GM12878 (cell line): ENCODE measurements around the gene ABCC9. TPM values are rescaled to one million over a fixed set of nuclear protein-coding genes. Genes with fewer than 3 reads are reported as not detected.

Experiments
- ATAC-seq: fragments of 200-7000 bp; cut with Tn5 transposase; 3 replicates; pipeline ENCODE4 v1.9.1; 2020; ENCODE audit warnings: mild to moderate bottlenecking, moderate library complexity
- BruUV-seq: library from RNA; stranded (reverse); fragments of 400-500 nt; replicated peaks from 2 replicates; lab custom pipeline; 2021; lab: Mats Ljungman, UMichigan
- CTCF ChIA-PET: fragments of 300-600 bp; sonication (Branson Sonifier 250); formaldehyde crosslinking; extraction: SDS; loops from one replicate; lab custom pipeline; 2021; ENCODE audit warnings: inconsistent platforms; lab: Yijun Ruan, JAX
- POLR2A ChIA-PET: fragments of 350-600 bp; formaldehyde crosslinking; extraction: SDS; loops from one replicate; lab custom pipeline; 2021; ENCODE audit warnings: inconsistent platforms; lab: Charles Lee
- RAD21 ChIA-PET: fragments of 300-600 bp; sonication (Branson Sonifier 250); formaldehyde crosslinking; loops from one replicate; lab custom pipeline; 2023; ENCODE audit warnings: antibody characterized with exemption; ENCODE audit not compliant: unreplicated experiment; lab: Charles Lee
- SMC1A ChIA-PET: fragments of 300-600 bp; sonication (Branson Sonifier 250); formaldehyde crosslinking; loops from one replicate; lab custom pipeline; 2023; ENCODE audit not compliant: unreplicated experiment, uncharacterized antibody; lab: Charles Lee
- DNase-seq: peaks from one replicate; pipeline ENCODE4 v3.0.0-alpha.2; 2011; ENCODE audit warnings: low read depth, low spot score
- FAIRE-seq: peaks from 3 replicates; lab custom pipeline; 2011; peaks lifted over from hg19 to GRCh38; lab: Jason Lieb, UNC
- H2AFZ ChIP-seq: 2 replicates; pipeline ENCODE4 v1.6.0; 2011; ENCODE audit warnings: low read depth, low read length, control low read depth; ENCODE audit not compliant: control insufficient read depth
- H3K27ac ChIP-seq: 2 replicates; pipeline ENCODE4 v1.5.1; 2011; ENCODE audit warnings: control low read depth; ENCODE audit not compliant: control insufficient read depth, insufficient read depth
- H3K27me3 ChIP-seq, 2 experiments: replicated peaks in 1 of 2; 2 replicates each; pipeline versions ENCODE4 v1.6.0 to v1.6.1; 2011; ENCODE audit warnings: low read length in 1 of 2; ENCODE audit not compliant: control insufficient read depth in 2 of 2, insufficient read depth in 2 of 2
- H3K36me3 ChIP-seq, 2 experiments: 2 replicates each; pipeline ENCODE4 v1.5.1; 2011; ENCODE audit warnings: low read length in 1 of 2; ENCODE audit not compliant: control insufficient read depth in 2 of 2, insufficient read depth in 2 of 2
- H3K4me1 ChIP-seq: 2 replicates; pipeline ENCODE4 v1.6.1; 2011; ENCODE audit warnings: mild to moderate bottlenecking, low read length, moderate library complexity, mixed read lengths; ENCODE audit not compliant: control insufficient read depth, insufficient read depth
- H3K4me2 ChIP-seq: 2 replicates; pipeline ENCODE4 v1.6.0; 2011; ENCODE audit warnings: control low read depth; ENCODE audit not compliant: control insufficient read depth, insufficient read depth
- H3K4me3 ChIP-seq: fragments of 200-600 bp; sonication (generic); 2 replicates; pipeline ENCODE4 v1.5.1; 2016
- H3K79me2 ChIP-seq: 2 replicates; pipeline ENCODE4 v1.6.0; 2011; ENCODE audit warnings: low read length; ENCODE audit not compliant: control insufficient read depth, insufficient read depth
- H3K9ac ChIP-seq: 2 replicates; pipeline ENCODE4 v1.8.0; 2011; ENCODE audit warnings: low read length, control low read depth, mixed read lengths; ENCODE audit not compliant: control insufficient read depth, insufficient read depth
- H3K9me3 ChIP-seq: replicated peaks from 3 replicates; pipeline ENCODE4 v1.5.1; 2011; ENCODE audit warnings: mild to moderate bottlenecking, low read length; ENCODE audit not compliant: control insufficient read depth, insufficient read depth
- H4K20me1 ChIP-seq: 2 replicates; pipeline ENCODE4 v1.6.0; 2011; ENCODE audit not compliant: control insufficient read depth, insufficient read depth
- BACH1 ChIP-seq: fragments of 450-650 bp; IDR thresholded peaks from 2 replicates; pipeline ENCODE4 v1.6.1; 2017; ENCODE audit warnings: mild to moderate bottlenecking, borderline replicate concordance
- CBX3 ChIP-seq: fragments of 200-600 bp; sonication (generic); IDR thresholded peaks from 2 replicates; pipeline ENCODE4 v1.6.1; 2016; ENCODE audit warnings: low read depth, borderline replicate concordance
- CHD4 ChIP-seq: fragments of 200-600 bp; sonication (generic); IDR thresholded peaks from 2 replicates; pipeline ENCODE4 v1.6.1; 2016; ENCODE audit warnings: mild to moderate bottlenecking
- CUX1 ChIP-seq: IDR thresholded peaks from 2 replicates; pipeline ENCODE4 v1.6.1; 2012; ENCODE audit warnings: improper control_type of control experiment, low read depth, low read length; ENCODE audit not compliant: insufficient replicate concordance
- EGR1 ChIP-seq, 2 experiments: IDR thresholded peaks; 1 replicate in 1 of 2; 2 replicates in 1 of 2; pipeline ENCODE4 v1.6.1; 2011 to 2012; ENCODE audit warnings: low read depth in 2 of 2, low read length in 2 of 2, borderline replicate concordance in 1 of 2, mild to moderate bottlenecking in 1 of 2, moderate library complexity in 1 of 2
- EP300 ChIP-seq, 2 experiments: fragments of 150-350 bp in 1 of 2; IDR thresholded peaks; 2 replicates each; pipeline ENCODE4 v1.6.1; 2011 to 2012; ENCODE audit warnings: low read depth in 2 of 2, low read length in 2 of 2, borderline replicate concordance in 1 of 2, improper control_type of control experiment in 1 of 2, inconsistent platforms in 1 of 2; ENCODE audit not compliant: control insufficient read depth in 1 of 2
- MEF2B ChIP-seq: fragments of 450-650 bp; IDR thresholded peaks from 2 replicates; pipeline ENCODE4 v1.6.1; 2018; ENCODE audit warnings: mild to moderate bottlenecking, moderate library complexity; ENCODE audit not compliant: partially characterized antibody, poor library complexity, severe bottlenecking
- TARDBP ChIP-seq: IDR thresholded peaks from 2 replicates; pipeline ENCODE4 v1.6.1; 2016; ENCODE audit warnings: borderline replicate concordance
- WGBS: methylation state at CpG from one replicate; pipeline ENCODE4 v1.1.6; 2016; ENCODE audit warnings: low lambda C conversion rate; ENCODE audit not compliant: insufficient replicate concordance, insufficient coverage; ENCODE audit errors: missing lambda C conversion rate; 5-methylcytosine and 5-hydroxymethylcytosine counted together
- in situ Hi-C: fragments of 300-500 bp; cut with MboI; formaldehyde crosslinking; loops from 9 replicates; pipeline ENCODE4 v1.14.3; 2018; ENCODE audit warnings: mixed read lengths
- intact Hi-C: fragments of 100-400 bp; cut with micrococcal nuclease; formaldehyde crosslinking; loops from one replicate; pipeline ENCODE4 v1.14.2; 2022; ENCODE audit not compliant: unreplicated experiment
- polyA plus RNA-seq, 11 experiments: library from polyadenylated mRNA; depleted of rRNA in 4 of 11; unstranded in 6 of 11; stranded (reverse) in 5 of 11; fragments of >200 nt; fragmentation: Nextera tagmentation in 4 of 11; fragmentation: Illumina TruSeq in 1 of 11; extraction: Ambion mirVana in 4 of 11; extraction: Trizol in 1 of 11; gene quantifications; 1 replicate in 1 of 11; 2 replicates in 10 of 11; pipeline versions ENCODE4 v1.2.1 to v1.2.3, GENCODE V29; 2011 to 2016; ENCODE audit warnings: inconsistent platforms in 2 of 11, missing spikeins in 2 of 11, low read depth in 1 of 11
- total RNA-seq, 4 experiments: library from RNA; depleted of rRNA in 3 of 4; stranded (reverse); fragments of >200 nt in 3 of 4; fragmentation: Illumina TruSeq in 1 of 4; extraction: Trizol in 1 of 4; gene quantifications; 2 replicates each; pipeline versions ENCODE4 v1.2.1 to v1.2.3, GENCODE V29; 2013 to 2021
- TF ChIP-seq, protein P1 (sequence below): fragments of 450-650 bp; IDR thresholded peaks from 2 replicates; pipeline ENCODE4 v1.6.1; 2017; ENCODE audit warnings: mild to moderate bottlenecking, low read depth, inconsistent platforms; ENCODE audit not compliant: poor library complexity, severe bottlenecking
- TF ChIP-seq, protein P2 (sequence below): fragments of 450-650 bp; formaldehyde crosslinking; IDR thresholded peaks from 2 replicates; pipeline ENCODE4 v1.4.0; 2020; ENCODE audit warnings: mild to moderate bottlenecking, moderate library complexity

Gene ABCC9
- total and polyA plus RNA-seq, 10 of the 15 experiments (the other 5 are each of a cell fraction or from before 2014, with no cell fraction given) = under 0.01 to 0.10 (median 0.04) TPM; not detected in 2

DNA sequence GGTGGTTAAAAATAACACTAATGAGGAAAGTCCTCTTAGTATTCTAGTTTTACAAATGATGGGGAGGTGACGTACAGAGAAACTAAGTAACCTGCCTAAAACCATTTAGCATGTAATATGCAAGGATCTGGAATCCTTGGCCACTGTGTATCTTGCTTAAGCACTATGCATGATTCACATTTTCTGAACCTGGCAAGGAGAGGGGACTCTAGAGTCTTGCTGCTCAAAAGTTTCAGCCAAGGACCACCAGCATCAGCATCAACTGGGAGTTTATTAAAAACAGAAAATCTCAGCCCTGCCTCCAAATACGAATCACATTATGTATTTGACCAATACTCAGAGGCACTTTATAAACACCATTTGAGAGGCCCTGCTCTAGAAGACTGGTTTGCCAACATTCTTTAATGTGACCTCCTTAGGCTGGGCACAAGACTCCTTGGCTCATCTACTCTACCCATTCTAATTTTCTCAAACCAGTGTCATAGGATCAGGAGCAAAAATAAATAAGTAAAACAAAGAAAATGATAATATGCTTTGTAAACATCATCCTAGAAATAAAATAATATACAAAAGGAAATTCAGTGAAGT lies 52.9 kb downstream of the ABCC9 start:
- Histone ChIP-seq H3K36me3 (no peaks in the 10 kb centered on the region), H3K4me3 (no peak overlapping the region), H2AFZ (no peak overlapping the region), H3K9ac (no peak overlapping the region), H3K79me2 (no peaks in the 10 kb centered on the region), H3K9me3 (no peaks in the 10 kb centered on the region), H3K27ac (no peak overlapping the region), H3K27me3 (no peaks in the 10 kb centered on the region), H3K4me1 (no peaks in the 10 kb centered on the region), H3K4me2 (no peak overlapping the region), H4K20me1 (no peaks in the 10 kb centered on the region)
- ATAC-seq (no peak), FAIRE-seq (no peak), DNase-seq (no peak)
- ChIA-PET CTCF (no interaction called here), SMC1A (no interaction called here), POLR2A (no interaction called here), RAD21 (no interaction called here)
- intact Hi-C loops (no loop called here), in situ Hi-C loops (no loop called here)
- WGBS = 16% methylated on average over 2 of the region's 2 CpGs
- BruUV-seq = no TSS peak
- TF ChIP-seq CBX3 = no peak
- TF ChIP-seq EP300 (IDR thresholded peaks at IDR 0.05; ENCODE audit: borderline replicate concordance in 1 of 2, control insufficient read depth in 1 of 2, low read depth in 2 of 2, low read length in 2 of 2) = no peak
- no peak for TF ChIP-seq CUX1
- TF ChIP-seq, protein P1, sequence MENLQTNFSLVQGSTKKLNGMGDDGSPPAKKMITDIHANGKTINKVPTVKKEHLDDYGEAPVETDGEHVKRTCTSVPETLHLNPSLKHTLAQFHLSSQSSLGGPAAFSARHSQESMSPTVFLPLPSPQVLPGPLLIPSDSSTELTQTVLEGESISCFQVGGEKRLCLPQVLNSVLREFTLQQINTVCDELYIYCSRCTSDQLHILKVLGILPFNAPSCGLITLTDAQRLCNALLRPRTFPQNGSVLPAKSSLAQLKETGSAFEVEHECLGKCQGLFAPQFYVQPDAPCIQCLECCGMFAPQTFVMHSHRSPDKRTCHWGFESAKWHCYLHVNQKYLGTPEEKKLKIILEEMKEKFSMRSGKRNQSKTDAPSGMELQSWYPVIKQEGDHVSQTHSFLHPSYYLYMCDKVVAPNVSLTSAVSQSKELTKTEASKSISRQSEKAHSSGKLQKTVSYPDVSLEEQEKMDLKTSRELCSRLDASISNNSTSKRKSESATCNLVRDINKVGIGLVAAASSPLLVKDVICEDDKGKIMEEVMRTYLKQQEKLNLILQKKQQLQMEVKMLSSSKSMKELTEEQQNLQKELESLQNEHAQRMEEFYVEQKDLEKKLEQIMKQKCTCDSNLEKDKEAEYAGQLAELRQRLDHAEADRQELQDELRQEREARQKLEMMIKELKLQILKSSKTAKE = no peak
- TF ChIP-seq CHD4 = no peak
- no peak for TF ChIP-seq EGR1 (IDR thresholded peaks at IDR 0.05; ENCODE audit: borderline replicate concordance in 1 of 2, low read depth in 2 of 2, low read length in 2 of 2)
- TF ChIP-seq, protein P2, sequence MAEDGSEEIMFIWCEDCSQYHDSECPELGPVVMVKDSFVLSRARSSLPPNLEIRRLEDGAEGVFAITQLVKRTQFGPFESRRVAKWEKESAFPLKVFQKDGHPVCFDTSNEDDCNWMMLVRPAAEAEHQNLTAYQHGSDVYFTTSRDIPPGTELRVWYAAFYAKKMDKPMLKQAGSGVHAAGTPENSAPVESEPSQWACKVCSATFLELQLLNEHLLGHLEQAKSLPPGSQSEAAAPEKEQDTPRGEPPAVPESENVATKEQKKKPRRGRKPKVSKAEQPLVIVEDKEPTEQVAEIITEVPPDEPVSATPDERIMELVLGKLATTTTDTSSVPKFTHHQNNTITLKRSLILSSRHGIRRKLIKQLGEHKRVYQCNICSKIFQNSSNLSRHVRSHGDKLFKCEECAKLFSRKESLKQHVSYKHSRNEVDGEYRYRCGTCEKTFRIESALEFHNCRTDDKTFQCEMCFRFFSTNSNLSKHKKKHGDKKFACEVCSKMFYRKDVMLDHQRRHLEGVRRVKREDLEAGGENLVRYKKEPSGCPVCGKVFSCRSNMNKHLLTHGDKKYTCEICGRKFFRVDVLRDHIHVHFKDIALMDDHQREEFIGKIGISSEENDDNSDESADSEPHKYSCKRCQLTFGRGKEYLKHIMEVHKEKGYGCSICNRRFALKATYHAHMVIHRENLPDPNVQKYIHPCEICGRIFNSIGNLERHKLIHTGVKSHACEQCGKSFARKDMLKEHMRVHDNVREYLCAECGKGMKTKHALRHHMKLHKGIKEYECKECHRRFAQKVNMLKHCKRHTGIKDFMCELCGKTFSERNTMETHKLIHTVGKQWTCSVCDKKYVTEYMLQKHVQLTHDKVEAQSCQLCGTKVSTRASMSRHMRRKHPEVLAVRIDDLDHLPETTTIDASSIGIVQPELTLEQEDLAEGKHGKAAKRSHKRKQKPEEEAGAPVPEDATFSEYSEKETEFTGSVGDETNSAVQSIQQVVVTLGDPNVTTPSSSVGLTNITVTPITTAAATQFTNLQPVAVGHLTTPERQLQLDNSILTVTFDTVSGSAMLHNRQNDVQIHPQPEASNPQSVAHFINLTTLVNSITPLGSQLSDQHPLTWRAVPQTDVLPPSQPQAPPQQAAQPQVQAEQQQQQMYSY (CRISPR knock-in tag) = no peak
- TF ChIP-seq MEF2B = no peak
- TF ChIP-seq TARDBP = no peak
- TF ChIP-seq BACH1 = no peak
